Loucy (cell line): ENCODE data around the gene WTAP.

ENCODE experiments used
- EZH2phosphoT487 ChIP-seq: fragments of 200-600 bp; IDR thresholded peaks from 2 replicates; pipeline ENCODE4 v1.6.1; 2018; ENCODE audit warnings: antibody characterized with exemption, mild to moderate bottlenecking, moderate library complexity, borderline replicate concordance
- TF ChIP-seq, protein P1 (sequence below): fragments of 200-600 bp; sonication (generic); conservative IDR thresholded peaks from 2 replicates; pipeline ENCODE4 v1.5.1; 2014; ENCODE audit warnings: mild to moderate bottlenecking, antibody characterized with exemption, low read length

DNA sequence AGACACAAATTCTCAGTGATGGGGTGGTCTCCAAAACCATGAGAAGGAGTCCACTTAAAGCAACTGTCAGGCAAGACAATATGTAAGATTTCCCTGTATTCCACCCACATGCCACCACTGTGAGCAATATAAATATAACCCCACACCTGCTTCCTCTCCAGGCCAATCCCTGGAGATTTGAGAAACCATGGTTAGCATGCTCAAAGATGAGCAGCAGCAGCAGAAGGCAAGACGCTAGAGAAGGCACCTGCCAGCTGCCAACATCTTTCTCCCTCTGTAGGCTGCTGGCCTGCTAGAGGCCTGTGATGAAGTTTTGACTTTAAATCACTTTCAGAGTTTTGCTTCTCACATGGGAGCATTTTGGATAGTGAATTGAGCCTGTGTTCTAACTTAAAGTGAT lies 26.3 kb upstream of the WTAP start:
- TF ChIP-seq, protein P1, sequence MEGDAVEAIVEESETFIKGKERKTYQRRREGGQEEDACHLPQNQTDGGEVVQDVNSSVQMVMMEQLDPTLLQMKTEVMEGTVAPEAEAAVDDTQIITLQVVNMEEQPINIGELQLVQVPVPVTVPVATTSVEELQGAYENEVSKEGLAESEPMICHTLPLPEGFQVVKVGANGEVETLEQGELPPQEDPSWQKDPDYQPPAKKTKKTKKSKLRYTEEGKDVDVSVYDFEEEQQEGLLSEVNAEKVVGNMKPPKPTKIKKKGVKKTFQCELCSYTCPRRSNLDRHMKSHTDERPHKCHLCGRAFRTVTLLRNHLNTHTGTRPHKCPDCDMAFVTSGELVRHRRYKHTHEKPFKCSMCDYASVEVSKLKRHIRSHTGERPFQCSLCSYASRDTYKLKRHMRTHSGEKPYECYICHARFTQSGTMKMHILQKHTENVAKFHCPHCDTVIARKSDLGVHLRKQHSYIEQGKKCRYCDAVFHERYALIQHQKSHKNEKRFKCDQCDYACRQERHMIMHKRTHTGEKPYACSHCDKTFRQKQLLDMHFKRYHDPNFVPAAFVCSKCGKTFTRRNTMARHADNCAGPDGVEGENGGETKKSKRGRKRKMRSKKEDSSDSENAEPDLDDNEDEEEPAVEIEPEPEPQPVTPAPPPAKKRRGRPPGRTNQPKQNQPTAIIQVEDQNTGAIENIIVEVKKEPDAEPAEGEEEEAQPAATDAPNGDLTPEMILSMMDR = no peak
- TF ChIP-seq EZH2phosphoT487 = no peak
